HG02852 (cell line): ENCODE measurements around the gene HSD3B7.
"Not testable (repeated sequence)": the region's sequence is repeated elsewhere in the genome, so short reads cannot be mapped to it uniquely, and the experiment has no call there.

Experiments used
- ATAC-seq: cut with Tn5 transposase; IDR thresholded peaks from one replicate; pipeline ENCODE4 v1.9.1; 2021; ENCODE audit warnings: mild to moderate bottlenecking, moderate library complexity; ENCODE audit not compliant: unreplicated experiment

The HSD3B7 gene

GRCh38 chr16:30984669-30985400 is at the start of gene HSD3B7:
Gene HSD3B7 (plus strand): TSS chr16:30985207. CDS start chr16:30985659, 452 bp downstream.
- peak; percentile 62 for ATAC-seq

GRCh38 chr16:30937692-30938091 is 47.3 kb upstream of the HSD3B7 start:
- no peak for ATAC-seq

GRCh38 chr16:30939571-30939970 is 45.4 kb upstream of the HSD3B7 start:
- not testable (repeated sequence) for ATAC-seq

GRCh38 chr16:30941600-30942425 is 43.2 kb upstream of the HSD3B7 start:
- ATAC-seq, result peak; percentile 89

- ATAC-seq, result no peak
These were observed 42.6 kb upstream of the HSD3B7 start for GRCh38 chr16:30942426-30942806.

- ATAC-seq, result no peak
These were observed 40.7 kb upstream of the HSD3B7 start for GRCh38 chr16:30944352-30944751.

- no peak for ATAC-seq
These were observed 38.1 kb upstream of the HSD3B7 start for GRCh38 chr16:30946671-30947540.

GRCh38 chr16:30947541-30947858 is 37.5 kb upstream of the HSD3B7 start:
- no peak for ATAC-seq

- ATAC-seq, result peak; percentile 29
These were observed 36.9 kb upstream of the HSD3B7 start for GRCh38 chr16:30947859-30948666.

- ATAC-seq, result peak; percentile 73
These were observed 36.0 kb upstream of the HSD3B7 start, which contains the start of gene ORAI3 for GRCh38 chr16:30948667-30949649. Gene ORAI3 (plus strand): TSS chr16:30949068. CDS start chr16:30949290, 222 bp downstream.

- ATAC-seq, result peak; percentile 31
These were observed 35.1 kb upstream of the HSD3B7 start for GRCh38 chr16:30949650-30950515.

GRCh38 chr16:30950516-30951065 is 34.4 kb upstream of the HSD3B7 start:
- no peak for ATAC-seq

- no peak for ATAC-seq
These were observed 33.8 kb upstream of the HSD3B7 start for GRCh38 chr16:30951193-30951592.

- ATAC-seq, result no peak
These were observed 33.3 kb upstream of the HSD3B7 start for GRCh38 chr16:30951750-30952149.

GRCh38 chr16:30953111-30953510 is 31.9 kb upstream of the HSD3B7 start:
- ATAC-seq, result no peak

- peak; percentile 25 for ATAC-seq
These were observed 31.4 kb upstream of the HSD3B7 start for GRCh38 chr16:30953511-30954124.

GRCh38 chr16:30954993-30955392 is 30.0 kb upstream of the HSD3B7 start:
- ATAC-seq, result no peak
